SK-N-MC (cell line): Measurements from ENCODE around the gene UBE2O.

Source experiments
- DNase-seq: peaks from one replicate; pipeline ENCODE4 v3.0.0-alpha.2; 2011; ENCODE audit warnings: low read depth, low spot score
- H3K27ac ChIP-seq: fragments of 200-600 bp; sonication (generic); 2 replicates; pipeline ENCODE4 v1.5.1; 2016; ENCODE audit warnings: mixed run types
- H3K36me3 ChIP-seq: fragments of 200-600 bp; sonication (generic); 2 replicates; pipeline ENCODE4 v1.6.1; 2017; ENCODE audit warnings: antibody characterized with exemption, low read length, mixed read lengths; ENCODE audit not compliant: insufficient read depth
- H3K4me3 ChIP-seq: fragments of 200-600 bp; sonication (generic); 2 replicates; pipeline ENCODE4 v1.5.1; 2016
- H3K9ac ChIP-seq: fragments of 200-600 bp; sonication (generic); 2 replicates; pipeline ENCODE4 v1.8.0; 2017; ENCODE audit warnings: mixed run types, mixed read lengths; ENCODE audit not compliant: insufficient read length
- H3K9me3 ChIP-seq: fragments of 200-600 bp; sonication (generic); 2 replicates; pipeline ENCODE4 v1.6.1; 2017; ENCODE audit warnings: low read depth, mild to moderate bottlenecking, antibody characterized with exemption, low read length, moderate library complexity, mixed read lengths
- EZH2 ChIP-seq: fragments of 200-600 bp; sonication (generic); IDR thresholded peaks from one replicate; pipeline ENCODE4 v1.6.1; 2017; ENCODE audit warnings: antibody characterized with exemption
- FOXP2 ChIP-seq: optimal IDR thresholded peaks from 2 replicates; pipeline ENCODE3; 2011; ENCODE audit warnings: mild to moderate bottlenecking, moderate library complexity; ENCODE audit not compliant: insufficient read depth; ENCODE audit errors: extremely low read length, control extremely low read depth
- POLR2AphosphoS5 ChIP-seq: IDR thresholded peaks from 2 replicates; pipeline ENCODE4 v1.6.1; 2012; ENCODE audit warnings: mild to moderate bottlenecking, low read depth, low read length, borderline replicate concordance

The UBE2O gene

DNA sequence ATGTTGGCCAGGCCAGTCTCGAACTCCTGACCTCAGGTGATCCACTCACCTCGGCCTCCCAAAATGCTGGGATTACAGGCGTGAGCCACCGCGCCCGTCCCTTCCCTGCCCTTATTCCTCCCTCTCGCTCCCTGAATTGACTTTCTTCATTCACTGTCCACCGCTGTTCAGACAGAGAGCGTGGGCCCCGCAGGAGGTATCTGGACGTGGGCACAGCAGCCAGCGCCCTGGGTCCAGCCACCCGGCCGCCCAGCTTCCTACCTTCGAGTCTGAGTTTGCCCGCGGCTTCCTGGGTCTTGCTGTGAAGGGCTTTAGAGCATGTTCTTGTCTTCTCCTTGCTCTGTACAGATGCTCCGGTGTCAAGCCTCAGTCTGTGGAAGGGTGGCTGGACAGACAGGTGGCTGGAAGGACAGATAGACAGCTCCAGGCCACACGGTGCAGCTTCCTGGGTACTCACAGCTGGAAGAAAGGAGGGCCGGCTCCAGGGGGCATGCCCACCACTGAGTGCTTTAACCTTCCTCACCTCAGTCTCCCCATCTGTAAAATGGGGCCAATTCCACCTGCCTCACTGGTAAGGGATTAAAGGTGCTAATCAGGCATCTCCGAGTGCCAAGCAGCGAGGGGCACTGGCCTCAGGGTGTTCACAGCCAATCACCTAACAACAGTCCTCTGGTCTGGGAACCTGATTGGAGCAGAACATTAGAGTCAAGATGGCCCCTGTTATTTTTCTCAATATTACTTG is 34.7 kb upstream of the UBE2O start:
- Histone ChIP-seq H3K9me3 (no peaks in the 10 kb centered on the region), H3K4me3 (no peak overlapping the region), H3K36me3 (no peaks in the 10 kb centered on the region), H3K9ac (no peak overlapping the region), H3K27ac (no peak overlapping the region)
- no peak for DNase-seq
- TF ChIP-seq EZH2 (no peak), FOXP2 (no peak), POLR2AphosphoS5 (no peak)

DNA sequence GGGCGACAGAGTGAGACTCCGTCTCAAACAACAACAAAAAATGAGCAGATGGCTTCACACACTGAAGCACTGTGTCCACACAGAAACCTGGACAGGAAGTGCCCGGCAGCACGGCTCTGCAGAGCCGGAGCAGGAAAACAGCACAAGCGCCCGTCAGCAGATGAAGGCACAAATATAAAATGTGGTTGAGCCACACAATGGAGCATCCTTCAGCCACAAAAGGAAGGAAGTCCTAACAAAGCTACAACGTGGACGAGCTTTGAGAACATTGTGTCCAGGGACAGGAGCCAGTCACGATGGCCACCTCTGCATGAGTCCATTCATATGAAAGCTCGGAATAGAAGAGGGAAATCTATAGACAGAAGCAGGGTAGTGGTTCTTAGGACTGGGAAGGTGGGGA is 32.6 kb upstream of the UBE2O start:
- no peak for DNase-seq
- Histone ChIP-seq H3K9ac (no peak overlapping the region), H3K4me3 (no peak overlapping the region), H3K27ac (no peak overlapping the region), H3K36me3 (no peaks in the 10 kb centered on the region), H3K9me3 (no peaks in the 10 kb centered on the region)
- no peak for TF ChIP-seq EZH2
- no peak for TF ChIP-seq POLR2AphosphoS5
- TF ChIP-seq FOXP2: no peak

DNA sequence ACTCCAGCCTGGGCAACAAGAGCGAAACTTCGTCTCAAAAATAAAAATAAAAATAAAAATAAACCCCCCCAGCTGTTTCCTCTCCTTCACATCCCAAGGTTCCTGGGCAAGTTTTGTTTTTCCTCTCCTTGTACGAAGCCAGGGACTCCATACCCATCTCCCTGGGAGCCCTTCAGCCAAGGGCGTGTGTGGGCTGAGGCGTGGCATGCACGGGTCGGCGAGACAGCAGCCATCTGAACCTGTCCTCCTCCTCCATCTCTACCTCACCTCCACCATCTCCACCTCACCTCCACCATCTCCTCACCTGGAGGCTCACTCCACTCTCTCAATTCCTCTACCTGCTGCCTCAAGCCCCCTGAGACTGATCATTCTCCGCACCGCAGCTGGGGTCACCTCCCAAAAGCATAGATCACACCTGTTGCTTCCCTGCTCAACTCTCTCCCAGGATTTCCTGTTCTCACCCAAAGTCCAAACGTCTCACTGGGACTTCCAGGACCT is 31.3 kb upstream of the UBE2O start:
- no peak overlapping the region for H3K4me3 ChIP-seq
- no peak for TF ChIP-seq EZH2
- TF ChIP-seq FOXP2: no peak
- TF ChIP-seq POLR2AphosphoS5: no peak
- H3K9ac ChIP-seq: no peak overlapping the region
- no peaks in the 10 kb centered on the region for H3K36me3 ChIP-seq
- no peak overlapping the region for H3K27ac ChIP-seq
- no peak for DNase-seq
- no peaks in the 10 kb centered on the region for H3K9me3 ChIP-seq

DNA sequence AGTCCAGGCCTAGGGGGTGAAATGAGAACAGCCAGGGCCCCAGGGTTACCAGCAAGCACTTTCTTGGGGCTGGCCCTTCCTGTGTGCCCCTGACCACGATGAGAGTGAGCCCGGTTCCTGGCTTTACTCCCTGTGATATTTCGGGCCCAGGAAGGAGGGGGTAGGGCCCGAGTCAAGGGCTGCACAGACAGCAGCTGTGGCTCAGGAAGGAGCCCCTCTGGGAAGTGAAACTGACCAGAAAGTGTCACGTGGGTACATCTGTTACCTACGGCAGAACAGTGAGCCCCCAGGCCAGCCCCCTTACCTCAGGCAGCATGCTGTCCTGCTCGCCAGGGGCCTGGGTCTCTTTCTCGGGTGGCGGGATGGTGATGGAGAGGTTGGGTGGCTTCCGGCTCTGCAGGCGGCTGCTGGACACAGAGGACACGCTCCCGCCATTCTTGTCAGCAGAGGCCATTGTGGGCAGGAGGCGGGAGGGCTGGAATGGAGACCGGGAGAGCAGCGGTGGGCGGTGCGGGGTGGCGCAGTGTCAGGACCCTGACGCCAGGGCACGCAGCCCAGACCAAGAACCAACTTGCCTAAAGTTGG is 28.2 kb upstream of the UBE2O start:
- Histone ChIP-seq H3K4me3 (no peak overlapping the region), H3K9ac (no peak overlapping the region), H3K36me3 (no peaks in the 10 kb centered on the region), H3K9me3 (no peaks in the 10 kb centered on the region), H3K27ac (no peak overlapping the region)
- TF ChIP-seq POLR2AphosphoS5: no peak
- no peak for TF ChIP-seq EZH2
- TF ChIP-seq FOXP2: no peak
- DNase-seq: no peak

DNA sequence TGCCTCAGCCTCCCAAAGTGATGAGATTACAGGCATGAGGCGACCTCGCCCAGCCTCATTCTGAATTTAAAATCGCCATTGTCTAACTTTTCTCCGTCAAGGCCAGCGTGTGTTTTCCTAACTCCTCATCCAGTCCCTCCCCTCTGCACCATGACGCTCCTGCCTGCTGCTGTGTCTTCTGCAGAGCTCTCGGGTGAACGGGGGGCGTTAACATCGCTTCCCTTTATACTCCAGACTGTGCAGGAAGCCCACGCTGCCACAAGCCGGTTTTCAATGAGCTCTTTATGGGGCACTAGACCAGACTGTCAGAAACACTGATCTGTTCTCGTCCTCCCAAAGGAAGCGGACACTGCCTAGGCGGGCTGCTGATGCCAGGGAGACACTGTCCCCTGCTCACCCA is 27.7 kb upstream of the UBE2O start:
- Histone ChIP-seq H3K4me3 (no peak overlapping the region), H3K9ac (no peak overlapping the region), H3K9me3 (no peaks in the 10 kb centered on the region), H3K27ac (no peak overlapping the region), H3K36me3 (no peaks in the 10 kb centered on the region)
- TF ChIP-seq POLR2AphosphoS5 (no peak), EZH2 (no peak), FOXP2 (no peak)
- no peak for DNase-seq

DNA sequence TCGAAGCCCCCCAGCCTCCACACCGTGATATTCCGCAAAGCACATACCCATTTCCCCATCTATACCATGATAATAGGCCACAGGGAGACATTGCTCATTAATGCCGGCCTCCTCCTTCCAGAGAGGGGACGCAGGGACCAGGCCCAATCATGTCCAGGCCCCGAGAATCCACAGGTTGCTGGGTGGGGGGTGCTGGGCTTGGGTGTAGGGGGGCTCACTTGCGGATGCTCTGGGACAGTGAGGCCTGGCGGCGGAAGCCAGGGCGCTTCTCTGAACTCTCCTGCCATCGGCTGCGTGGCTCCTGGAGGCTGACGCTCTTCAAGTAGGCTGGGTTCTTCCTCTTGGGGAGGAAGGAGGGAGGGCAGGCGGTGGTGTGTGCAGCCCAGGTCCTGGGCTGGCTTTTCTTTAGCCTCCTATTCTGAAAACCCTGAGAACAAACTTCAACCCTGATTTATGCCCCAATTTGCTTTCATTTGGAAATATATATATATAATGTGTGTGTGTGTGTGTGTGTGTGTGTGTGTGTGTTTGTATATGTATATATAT is 26.6 kb upstream of the UBE2O start:
- TF ChIP-seq POLR2AphosphoS5 (no peak), EZH2 (no peak), FOXP2 (no peak)
- Histone ChIP-seq H3K9me3 (no peaks in the 10 kb centered on the region), H3K36me3 (no peaks in the 10 kb centered on the region), H3K27ac (no peak overlapping the region), H3K9ac (no peak overlapping the region), H3K4me3 (no peak overlapping the region)
- no peak for DNase-seq

DNA sequence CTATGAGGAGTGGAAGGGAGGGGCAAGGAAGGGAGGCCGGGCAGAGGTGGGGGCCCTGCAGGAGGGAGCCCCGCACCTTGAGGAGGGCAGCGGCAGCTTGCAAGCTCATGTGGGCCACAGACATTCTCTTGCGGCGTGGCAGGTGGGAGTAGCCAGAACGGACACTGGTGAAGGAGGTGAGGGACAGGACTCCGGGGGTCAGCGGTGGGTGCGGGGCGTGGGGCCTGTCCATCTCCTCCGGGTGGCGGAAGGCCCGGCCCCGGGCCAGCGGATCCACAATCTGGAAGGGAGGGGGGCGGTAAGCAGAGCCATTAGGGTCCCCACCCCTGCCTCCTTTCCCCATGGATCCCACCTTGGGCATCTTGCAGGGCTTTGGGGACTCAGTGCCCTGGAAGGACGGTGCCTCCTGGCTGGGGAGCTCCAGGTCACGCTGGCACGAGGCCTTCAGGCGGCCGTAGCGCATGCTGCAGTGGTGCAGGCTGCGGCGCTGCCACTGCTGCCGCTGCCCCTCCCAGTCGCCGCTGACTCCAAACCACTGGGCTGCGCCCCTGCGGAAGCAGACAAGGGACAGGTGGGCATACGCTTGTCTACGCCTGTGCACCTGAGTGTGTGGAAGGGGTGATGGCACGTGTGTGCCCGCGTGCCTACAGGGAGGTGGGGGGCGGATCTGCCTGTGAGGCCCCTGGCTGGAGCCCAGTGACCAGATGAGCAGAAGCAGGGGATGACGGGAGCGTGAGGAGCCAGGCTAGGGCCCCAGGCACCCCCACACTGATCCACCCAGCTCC is 26.0 kb upstream of the UBE2O start:
- no peak for DNase-seq
- TF ChIP-seq FOXP2: no peak
- TF ChIP-seq EZH2: no peak
- TF ChIP-seq POLR2AphosphoS5: no peak
- H3K27ac ChIP-seq: no peak overlapping the region
- no peak overlapping the region for H3K4me3 ChIP-seq
- H3K9ac ChIP-seq: no peak overlapping the region
- no peaks in the 10 kb centered on the region for H3K9me3 ChIP-seq
- H3K36me3 ChIP-seq: no peaks in the 10 kb centered on the region

- Histone ChIP-seq H3K9ac (no peak overlapping the region), H3K4me3 (no peak overlapping the region), H3K27ac (no peak overlapping the region), H3K36me3 (no peaks in the 10 kb centered on the region), H3K9me3 (no peaks in the 10 kb centered on the region)
- TF ChIP-seq POLR2AphosphoS5 (no peak), FOXP2 (no peak), EZH2 (no peak)
- DNase-seq: no peak
Measured at GRCh38 chr17:76478097-76478496, 25.1 kb upstream of the UBE2O start.
